Activated CD4-positive, alpha-beta T cell treated with anti-CD3 and anti-CD28 coated beads, Interleukin-2, amount 50 U/mL, for 1 hour (primary cell): ENCODE data around the gene CDC14A.

ENCODE experiments used
- DNase-seq: peaks from one replicate; pipeline ENCODE4 v3.0.0-alpha.2; 2020

Gene CDC14A

DNA sequence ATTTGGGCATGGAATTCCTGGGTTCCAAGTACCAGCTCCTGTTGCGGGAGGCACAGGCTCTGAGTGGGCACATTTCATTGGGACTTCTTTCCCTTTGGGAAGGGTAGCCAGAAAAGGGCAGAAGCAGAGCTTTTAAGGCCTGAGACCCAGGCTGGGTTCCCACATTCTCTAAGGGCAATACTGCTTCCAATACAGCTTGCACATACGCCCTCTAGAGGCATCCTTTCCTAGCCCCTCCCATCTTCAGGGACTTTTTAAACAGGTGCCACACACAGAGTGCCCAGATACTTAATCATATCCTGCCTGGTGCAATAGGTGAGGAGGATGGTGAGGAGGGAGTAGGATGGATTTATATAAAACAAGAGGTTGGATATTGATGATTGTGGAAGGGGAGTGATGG lies 191.3 kb downstream of the CDC14A start:
- DNase-seq, result peak; percentile 8

GRCh38 chr1:100544791-100545190 lies 192.5 kb downstream of the CDC14A start:
- no peak for DNase-seq

- DNase-seq, result no peak
Observed at GRCh38 chr1:100545855-100546254, 193.5 kb downstream of the CDC14A start.

- DNase-seq, result no peak
Observed at GRCh38 chr1:100552031-100552430, 199.7 kb downstream of the CDC14A start.

GRCh38 chr1:100552922-100553321 lies 200.6 kb downstream of the CDC14A start:
- no peak for DNase-seq

DNA sequence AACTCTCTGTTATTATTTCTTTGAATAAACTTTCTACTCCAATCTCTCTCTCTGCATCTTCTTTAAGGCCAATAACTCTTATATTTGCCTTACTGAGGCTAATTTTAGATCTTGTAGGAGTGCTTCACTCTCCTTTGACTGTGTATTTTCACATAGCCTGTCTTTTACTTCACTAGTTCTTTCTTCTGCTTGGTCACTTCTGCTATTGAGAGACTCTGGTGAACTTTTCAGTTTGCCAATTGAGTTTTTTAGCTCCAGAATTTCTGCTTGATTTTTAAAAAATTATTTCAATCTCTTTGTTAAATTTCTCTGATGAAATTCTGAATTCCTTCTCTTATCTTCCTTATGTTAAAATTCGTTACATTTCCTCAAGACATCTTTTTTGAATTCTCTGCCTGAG lies 203.9 kb downstream of the CDC14A start:
- DNase-seq, result no peak

GRCh38 chr1:100556925-100557605 lies 204.8 kb downstream of the CDC14A start:
- no peak for DNase-seq

DNA sequence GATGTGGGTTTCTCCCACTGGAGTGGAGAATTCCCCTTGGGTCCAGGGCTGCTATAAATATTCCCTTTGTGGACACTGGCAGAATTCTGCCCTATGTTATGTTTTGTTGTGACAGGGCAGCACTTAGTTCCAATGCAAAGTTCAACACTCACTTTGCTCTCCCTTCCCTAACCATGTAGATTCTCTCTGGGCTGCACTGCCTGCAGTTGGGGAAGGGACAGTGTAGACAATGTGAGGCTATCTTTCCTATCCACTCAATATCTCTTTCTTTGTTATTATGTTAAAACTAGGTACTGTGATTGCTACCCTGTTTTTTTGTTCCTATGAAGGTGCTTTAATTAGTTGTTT lies 205.3 kb downstream of the CDC14A start:
- DNase-seq, result no peak

DNA sequence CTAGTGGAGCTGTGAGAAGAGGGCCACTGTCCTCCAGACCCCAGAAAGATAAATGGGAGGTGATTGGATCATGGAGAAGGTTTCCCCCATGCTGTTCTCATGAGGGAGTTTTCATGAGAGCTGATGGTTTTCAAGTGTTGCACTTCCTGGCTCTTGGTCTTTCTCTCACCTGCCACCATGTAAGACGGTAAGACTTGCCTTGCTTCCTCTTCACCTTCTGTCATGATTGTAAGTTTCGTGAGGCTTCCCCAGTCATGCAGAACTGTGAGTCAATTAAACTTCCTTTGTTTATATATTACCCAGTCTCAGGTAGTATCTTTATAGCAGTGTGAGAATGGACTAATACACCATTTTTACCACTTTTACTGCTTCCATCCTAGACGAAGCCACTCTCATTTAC lies 213.2 kb downstream of the CDC14A start:
- DNase-seq, result no peak

- no peak for DNase-seq
Observed at GRCh38 chr1:100565937-100566699, 213.8 kb downstream of the CDC14A start.

DNA sequence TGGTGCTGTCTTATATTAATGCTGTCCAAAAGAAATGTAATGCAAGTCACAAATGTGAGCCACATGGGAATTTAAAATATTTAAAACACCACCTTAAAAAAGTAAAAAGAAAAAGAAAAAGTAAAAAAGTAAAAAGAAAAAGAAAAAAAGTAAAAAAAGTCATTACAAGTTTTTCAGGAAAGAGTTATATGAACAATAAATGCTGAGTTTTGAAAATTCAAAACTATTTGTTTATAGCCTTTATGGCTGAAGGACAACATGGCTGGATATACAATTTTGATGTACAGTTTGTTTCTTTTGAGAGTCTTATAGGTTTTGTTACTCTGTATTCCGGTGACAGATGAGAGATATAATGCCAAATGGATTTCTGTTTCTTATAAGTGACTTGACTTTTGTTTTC lies 214.8 kb downstream of the CDC14A start:
- no peak for DNase-seq
